ENCODE results near the gene TFCP2L1. TPM values are rescaled to one million over a fixed set of nuclear protein-coding genes. Genes with fewer than 3 reads are reported as not detected.

The TFCP2L1 gene
- total RNA-seq, 1 donor from 2014 or later, result 0.54 TPM

GRCh38 chr2:121239471-121239870, 45.5 kb downstream of the TFCP2L1 start:
- Mint-ChIP-seq H3K9me3 (no peaks in the 10 kb centered on the region), H3K36me3 (no peaks in the 10 kb centered on the region), H3K27ac (no peak overlapping the region), H3K27me3 (ENCODE audit: low read depth) (peaks cover 10% of the 10 kb centered on the region), H3K4me1 (peaks cover 4% of the 10 kb centered on the region), H3K4me3 (no peak overlapping the region)
- DNase-seq (ENCODE audit: low spot score in 2 of 2, unreplicated experiment in 2 of 2), result no peak
- no peak for TF ChIP-seq CTCF (IDR thresholded peaks at IDR 0.05; ENCODE audit: unreplicated experiment)

GRCh38 chr2:121238828-121239227, 46.2 kb downstream of the TFCP2L1 start:
- peaks cover 10% of the 10 kb centered on the region for H3K27me3 Mint-ChIP-seq (ENCODE audit: low read depth)
- H3K9me3 Mint-ChIP-seq, result no peaks in the 10 kb centered on the region
- H3K36me3 Mint-ChIP-seq, result no peaks in the 10 kb centered on the region
- no peak overlapping the region for H3K4me3 Mint-ChIP-seq
- H3K27ac Mint-ChIP-seq, result no peak overlapping the region
- H3K4me1 Mint-ChIP-seq, result peaks cover 4% of the 10 kb centered on the region
- TF ChIP-seq CTCF (IDR thresholded peaks at IDR 0.05; ENCODE audit: unreplicated experiment), result no peak
- no peak for DNase-seq (ENCODE audit: low spot score in 2 of 2, unreplicated experiment in 2 of 2)

- Mint-ChIP-seq H3K9me3 (no peaks in the 10 kb centered on the region), H3K36me3 (no peaks in the 10 kb centered on the region), H3K4me3 (no peak overlapping the region), H3K27ac (no peak overlapping the region), H3K27me3 (ENCODE audit: low read depth) (peaks cover 10% of the 10 kb centered on the region), H3K4me1 (peaks cover 4% of the 10 kb centered on the region)
- no peak for DNase-seq (ENCODE audit: low spot score in 2 of 2, unreplicated experiment in 2 of 2)
- TF ChIP-seq CTCF (IDR thresholded peaks at IDR 0.05; ENCODE audit: unreplicated experiment), result no peak
Measured at GRCh38 chr2:121237980-121238665, 46.9 kb downstream of the TFCP2L1 start.

- TF ChIP-seq CTCF (IDR thresholded peaks at IDR 0.05; ENCODE audit: unreplicated experiment), result no peak
- no peak overlapping the region for H3K4me3 Mint-ChIP-seq
- peaks cover 10% of the 10 kb centered on the region for H3K27me3 Mint-ChIP-seq (ENCODE audit: low read depth)
- peaks cover 3% of the 10 kb centered on the region for H3K4me1 Mint-ChIP-seq
- H3K9me3 Mint-ChIP-seq, result no peaks in the 10 kb centered on the region
- no peaks in the 10 kb centered on the region for H3K36me3 Mint-ChIP-seq
- H3K27ac Mint-ChIP-seq, result no peak overlapping the region
- no peak for DNase-seq (ENCODE audit: low spot score in 2 of 2, unreplicated experiment in 2 of 2)
Measured at GRCh38 chr2:121237336-121237979, 47.5 kb downstream of the TFCP2L1 start.

- H3K4me1 Mint-ChIP-seq, result no peaks in the 10 kb centered on the region
- no peak for DNase-seq (ENCODE audit: low spot score in 2 of 2, unreplicated experiment in 2 of 2)
- TF ChIP-seq CTCF (IDR thresholded peaks at IDR 0.05; ENCODE audit: unreplicated experiment), result no peak
- no peak overlapping the region for H3K27ac Mint-ChIP-seq
- H3K27me3 Mint-ChIP-seq (ENCODE audit: low read depth), result peaks cover 9% of the 10 kb centered on the region
- no peaks in the 10 kb centered on the region for H3K9me3 Mint-ChIP-seq
- H3K4me3 Mint-ChIP-seq, result no peak overlapping the region
- no peaks in the 10 kb centered on the region for H3K36me3 Mint-ChIP-seq
Measured at GRCh38 chr2:121236650-121237180, 48.3 kb downstream of the TFCP2L1 start.

Data from mesothelial cell of epicardium (in vitro differentiated cells).